Neuronal stem cell (in vitro differentiated cells): ENCODE results near the gene DYNLT4. TPM values are rescaled to one million over a fixed set of nuclear protein-coding genes. Genes with fewer than 3 reads are reported as not detected.

ENCODE experiments used
- DNase-seq: peaks from one replicate; pipeline ENCODE4 v3.0.0-alpha.2; 2013; ENCODE audit warnings: low spot score
- H2AFZ ChIP-seq: one replicate; pipeline ENCODE4 v1.6.1; 2013; ENCODE audit warnings: mild to moderate bottlenecking, low read length, inconsistent platforms
- H2AK5ac ChIP-seq: 2 replicates; pipeline ENCODE4 v1.6.1; 2013; ENCODE audit warnings: low read depth, mild to moderate bottlenecking, inconsistent platforms, low read length, moderate library complexity, mixed read lengths
- H2BK120ac ChIP-seq: 2 replicates; pipeline ENCODE4 v1.6.1; 2013; ENCODE audit warnings: low read depth, mild to moderate bottlenecking, inconsistent platforms, low read length, moderate library complexity, mixed read lengths
- H2BK12ac ChIP-seq: one replicate; pipeline ENCODE4 v1.6.1; 2013; ENCODE audit warnings: low read length, inconsistent platforms
- H2BK15ac ChIP-seq: 2 replicates; pipeline ENCODE4 v1.6.1; 2013; ENCODE audit warnings: mild to moderate bottlenecking, low read length, inconsistent platforms, mixed read lengths
- H2BK5ac ChIP-seq: one replicate; pipeline ENCODE4 v1.6.1; 2013; ENCODE audit warnings: inconsistent platforms, mild to moderate bottlenecking, low read length, moderate library complexity
- H3K14ac ChIP-seq: one replicate; pipeline ENCODE4 v1.6.1; 2013; ENCODE audit warnings: low read length, inconsistent platforms
- H3K18ac ChIP-seq: 2 replicates; pipeline ENCODE4 v1.6.1; 2013; ENCODE audit warnings: low read length, inconsistent platforms
- H3K23ac ChIP-seq: 2 replicates; pipeline ENCODE4 v1.6.1; 2013; ENCODE audit warnings: low read depth, mild to moderate bottlenecking, mixed read lengths, low read length, inconsistent platforms; ENCODE audit not compliant: poor library complexity
- H3K27ac ChIP-seq: replicated peaks from 3 replicates; pipeline ENCODE4 v1.5.1; 2013; ENCODE audit warnings: low read length, inconsistent platforms
- H3K27me3 ChIP-seq, 3 experiments: 2 replicates each; pipeline ENCODE4 v1.6.1; 2013; ENCODE audit warnings: low read length in 3 of 3, mild to moderate bottlenecking in 2 of 3, inconsistent platforms in 1 of 3, low read depth in 1 of 3, mixed read lengths in 1 of 3, moderate library complexity in 1 of 3; ENCODE audit not compliant: control insufficient read depth in 3 of 3, insufficient read depth in 3 of 3
- H3K36me3 ChIP-seq, 2 donors: replicated peaks in 1 of 2; 2 replicates each; pipeline ENCODE4 v1.6.1; 2013; ENCODE audit warnings: low read length in 2 of 2; ENCODE audit not compliant: control insufficient read depth in 2 of 2, insufficient read depth in 2 of 2
- H3K4ac ChIP-seq: 2 replicates; pipeline ENCODE4 v1.6.1; 2013; ENCODE audit warnings: inconsistent platforms, mild to moderate bottlenecking, low read length, moderate library complexity
- H3K4me1 ChIP-seq, 2 donors: 1 replicate in 1 of 2; 2 replicates in 1 of 2; pipeline ENCODE4 v1.6.1; 2013; ENCODE audit warnings: low read length in 2 of 2, low read depth in 1 of 2; ENCODE audit not compliant: control insufficient read depth in 2 of 2, insufficient read depth in 1 of 2
- H3K4me2 ChIP-seq: one replicate; pipeline ENCODE4 v1.6.1; 2013; ENCODE audit warnings: mild to moderate bottlenecking, low read length, inconsistent platforms; ENCODE audit not compliant: insufficient read depth, poor library complexity, severe bottlenecking
- H3K4me3 ChIP-seq, 2 donors: 2 replicates each; pipeline ENCODE4 v1.5.1; 2013; ENCODE audit warnings: low read length in 2 of 2, mild to moderate bottlenecking in 2 of 2, inconsistent platforms in 1 of 2, moderate library complexity in 1 of 2
- H3K79me1 ChIP-seq: one replicate; pipeline ENCODE4 v1.6.1; 2013; ENCODE audit warnings: low read depth, mild to moderate bottlenecking, inconsistent platforms, low read length, moderate library complexity
- H3K9ac ChIP-seq: one replicate; pipeline ENCODE4 v1.6.1; 2013; ENCODE audit warnings: mild to moderate bottlenecking, low read depth, low read length, inconsistent platforms; ENCODE audit not compliant: poor library complexity
- H3K9me3 ChIP-seq, 2 donors: replicated peaks in 1 of 2; 2 replicates each; pipeline versions ENCODE3 to v1.6.1; 2013; ENCODE audit warnings: low read length in 2 of 2, mild to moderate bottlenecking in 2 of 2, inconsistent platforms in 1 of 2, low read depth in 1 of 2, mixed read lengths in 1 of 2, moderate library complexity in 1 of 2; ENCODE audit not compliant: control insufficient read depth in 2 of 2, insufficient read depth in 1 of 2
- H4K8ac ChIP-seq: one replicate; pipeline ENCODE4 v1.6.1; 2013; ENCODE audit warnings: low read depth, mild to moderate bottlenecking, inconsistent platforms, low read length, moderate library complexity
- H4K91ac ChIP-seq: one replicate; pipeline ENCODE4 v1.6.1; 2013; ENCODE audit warnings: low read length, low read depth, mild to moderate bottlenecking, inconsistent platforms; ENCODE audit not compliant: poor library complexity
- WGBS, 2 donors: extraction: QIAGEN DNeasy Blood & Tissue Kit; methylation state at CpG; one replicate each; pipeline ENCODE4 v1.1.7; 2013; ENCODE audit warnings: missing lambda C conversion rate in 2 of 2, mixed read lengths in 1 of 2; ENCODE audit not compliant: insufficient read length in 2 of 2, insufficient replicate concordance in 1 of 2; ENCODE audit errors: extremely low coverage in 2 of 2; 5-methylcytosine and 5-hydroxymethylcytosine counted together
- small RNA-seq: library from polyadenylated mRNA; stranded (forward); fragments of <200 nt; extraction: miRNeasy Mini kit (QIAGEN cat#:217004); gene quantifications from one replicate; pipeline ENCODE3, GENCODE V24; 2013; ENCODE audit not compliant: insufficient read depth

The DYNLT4 gene

DNA sequence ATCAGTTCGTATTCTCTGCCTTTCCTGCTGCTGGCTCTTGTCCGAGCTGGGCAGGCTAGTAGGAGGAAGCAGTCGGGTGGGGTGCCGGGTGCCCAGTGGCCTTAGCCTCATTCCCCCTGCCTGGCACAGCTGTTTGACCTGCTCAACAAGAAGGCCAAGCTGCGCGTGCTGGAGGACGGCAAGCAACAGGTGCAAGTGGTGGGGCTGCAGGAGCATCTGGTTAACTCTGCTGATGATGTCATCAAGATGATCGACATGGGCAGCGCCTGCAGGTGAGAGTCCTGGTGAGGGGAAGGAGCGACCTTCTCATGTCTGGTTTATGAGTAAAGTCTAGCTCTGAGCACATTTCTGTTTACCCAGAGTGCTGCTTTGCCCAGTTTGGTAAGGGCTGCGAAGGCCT lies 48.1 kb downstream of the DYNLT4 start:
- Histone ChIP-seq H3K9ac (peak overlapping the region; percentile 0), H3K4ac (no peak overlapping the region), H3K36me3 (peaks cover 75 to 100% of the 10 kb centered on the region in 2 donors), H3K27me3 (no peaks in the 10 kb centered on the region), H3K4me1 (no peaks in the 10 kb centered on the region), H3K4me2 (no peak overlapping the region), H2AFZ (no peak overlapping the region), H2AK5ac (no peak overlapping the region), H3K14ac (no peak overlapping the region), H3K9me3 (peaks cover 0 to 7% of the 10 kb centered on the region in 2 donors), H2BK5ac (no peak overlapping the region), H3K4me3 (peak overlapping the region in 1 of 2 donors; percentile 19), H4K91ac (no peak overlapping the region), H3K27ac (no peak overlapping the region), H2BK12ac (no peak overlapping the region), H3K18ac (no peak overlapping the region), H2BK120ac (no peak overlapping the region), H2BK15ac (no peak overlapping the region), H3K79me1 (no peaks in the 10 kb centered on the region), H3K23ac (no peak overlapping the region), H4K8ac (no peak overlapping the region)
- WGBS, 2 donors: no CpG with 5 or more reads among the region's 11 CpGs
- DNase-seq: no peak

DNA sequence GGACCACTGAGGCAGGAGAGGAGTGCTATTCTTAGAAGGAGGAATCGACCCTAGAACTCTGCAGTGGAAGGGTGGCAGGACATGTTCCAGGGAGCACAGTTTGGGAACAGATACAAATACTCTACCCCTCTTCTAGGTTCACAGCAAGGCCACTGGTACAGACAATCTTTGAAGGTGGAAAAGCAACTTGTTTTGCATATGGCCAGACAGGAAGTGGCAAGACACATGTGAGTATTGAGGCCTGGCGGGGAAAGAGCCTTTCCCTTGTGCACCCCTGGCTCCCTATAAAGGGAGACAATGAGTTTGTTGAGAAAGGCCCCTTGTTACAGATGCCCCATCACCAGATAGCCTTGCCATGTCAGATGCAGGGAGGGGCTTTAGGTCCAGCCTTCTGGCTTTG lies 49.7 kb downstream of the DYNLT4 start:
- H2BK5ac ChIP-seq: no peak overlapping the region
- peaks cover 75 to 100% of the 10 kb centered on the region in 2 donors for H3K36me3 ChIP-seq
- no peak overlapping the region for H3K14ac ChIP-seq
- no peak overlapping the region for H2BK12ac ChIP-seq
- H2AK5ac ChIP-seq: no peak overlapping the region
- H3K23ac ChIP-seq: no peak overlapping the region
- H3K9me3 ChIP-seq: peaks cover 0 to 2% of the 10 kb centered on the region in 2 donors
- no peak overlapping the region for H3K9ac ChIP-seq
- no CpG with 5 or more reads among the region's 2 CpGs for WGBS, 2 donors
- H2BK120ac ChIP-seq: no peak overlapping the region
- no peaks in the 10 kb centered on the region for H3K4me1 ChIP-seq
- H3K27ac ChIP-seq: no peak overlapping the region
- H2BK15ac ChIP-seq: no peak overlapping the region
- H4K8ac ChIP-seq: no peak overlapping the region
- no peak for DNase-seq
- no peak overlapping the region for H2AFZ ChIP-seq
- H3K4me3 ChIP-seq: no peak overlapping the region
- H3K79me1 ChIP-seq: no peaks in the 10 kb centered on the region
- no peak overlapping the region for H4K91ac ChIP-seq
- H3K4ac ChIP-seq: no peak overlapping the region
- no peak overlapping the region for H3K18ac ChIP-seq
- H3K4me2 ChIP-seq: no peak overlapping the region
- H3K27me3 ChIP-seq: no peaks in the 10 kb centered on the region

Small RNA genes lying within 50 kb of the gene (small RNA-seq; reads per million reads assigned to genes)
- not detected for gene AL136380.1
- 2,751 reads per million, percentile 99 among the genes with 10 or more reads in this experiment for gene SNORD38A
- gene SNORD38B: not detected
- gene SNORD46: 363 reads per million, percentile 98 among the genes with 10 or more reads in this experiment
- not detected for gene SNORD55
